ENCODE measurements around the gene SLFN14. TPM values are rescaled to one million over a fixed set of nuclear protein-coding genes. Genes with fewer than 3 reads are reported as not detected.

Gene SLFN14
- total and polyA plus RNA-seq, 7 experiments from 2014 or later, result 0.06 TPM; not detected in 6

DNA sequence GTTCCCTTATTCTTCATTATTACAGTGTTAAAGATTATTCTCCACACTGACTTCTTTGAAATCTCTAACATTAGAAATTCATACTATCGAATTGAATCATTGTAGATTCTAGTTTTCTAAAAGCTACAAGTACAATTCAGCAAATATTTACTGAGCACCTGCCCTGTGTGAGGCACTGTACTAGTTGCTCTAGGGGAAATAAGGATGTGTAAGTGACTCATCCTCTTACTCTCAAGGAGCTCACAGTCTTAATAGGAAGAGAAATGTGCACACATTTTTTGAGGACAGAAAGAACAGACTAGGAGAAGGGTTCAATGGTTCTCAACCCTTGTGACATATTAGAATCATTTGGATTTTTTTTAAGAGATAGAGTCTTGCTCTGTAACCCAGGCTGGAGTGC is 15.5 kb downstream of the SLFN14 start:
- Mint-ChIP-seq H3K36me3 (peaks cover 0 to 7% (median 4%) of the 10 kb centered on the region in 5 donors), H3K4me1 (peaks cover 5 to 43% (median 23%) of the 10 kb centered on the region in 7 donors), H3K27me3 (peaks cover 0 to 9% (median 0%) of the 10 kb centered on the region in 5 donors), H3K4me3 (no peak overlapping the region), H3K9me3 (no peaks in the 10 kb centered on the region), H3K27ac (no peak overlapping the region)
- Histone ChIP-seq H3K27me3 (ENCODE audit: control insufficient read depth in 2 of 2, insufficient read depth in 2 of 2, low read length in 2 of 2) (no peaks in the 10 kb centered on the region), H3K27ac (ENCODE audit: low read depth, low read length) (no peak overlapping the region), H3K9me3 (ENCODE audit: control insufficient read depth in 2 of 3, low read length in 3 of 3) (no peaks in the 10 kb centered on the region), H3K4me3 (ENCODE audit: low read length) (no peak overlapping the region), H3K36me3 (ENCODE audit: control insufficient read depth in 2 of 3, insufficient read depth in 3 of 3, low read length in 3 of 3) (no peaks in the 10 kb centered on the region), H3K4me1 (ENCODE audit: control insufficient read depth in 2 of 2, insufficient read depth in 2 of 2, low read length in 2 of 2) (peaks cover 4 to 7% of the 10 kb centered on the region in 2 donors)
- no peak for DNase-seq
- ChIA-PET CTCF (interaction anchor here (1.6 kb wide), 1 partner anchor 232 kb away, joined by 3 read pairs; no protein-coding TSS in a partner anchor), POLR2A (interaction anchor here (0.5 to 9.7 kb wide), 2 partner anchors 33 to 604 kb away, joined by 3 to 97 read pairs; partner anchors contain the start of gene PEX12)
- intact Hi-C loops (cut with micrococcal nuclease), result loop anchor here in 1 of 2 donors (10.0 kb wide), 1 partner anchor 200 kb away; no protein-coding TSS in a partner anchor
- ATAC-seq, result no peak

- Mint-ChIP-seq H3K27ac (no peak overlapping the region), H3K4me3 (no peak overlapping the region), H3K36me3 (peaks cover 0 to 7% (median 0%) of the 10 kb centered on the region in 5 donors), H3K27me3 (peaks cover 0 to 6% (median 0%) of the 10 kb centered on the region in 5 donors), H3K4me1 (peaks cover 18 to 55% (median 36%) of the 10 kb centered on the region in 7 donors), H3K9me3 (no peaks in the 10 kb centered on the region)
- H3K4me1 ChIP-seq (ENCODE audit: control insufficient read depth in 2 of 2, insufficient read depth in 2 of 2, low read length in 2 of 2), result peaks cover 14 to 15% of the 10 kb centered on the region in 2 donors
- CTCF ChIA-PET, result interaction anchor here (1.6 kb wide), 1 partner anchor 231 kb away, joined by 3 read pairs; no protein-coding TSS in a partner anchor
- H3K9me3 ChIP-seq (ENCODE audit: control insufficient read depth in 2 of 3, low read length in 3 of 3), result no peaks in the 10 kb centered on the region
- no peak for DNase-seq
- no peak overlapping the region for H3K27ac ChIP-seq (ENCODE audit: low read depth, low read length)
- H3K27me3 ChIP-seq (ENCODE audit: control insufficient read depth in 2 of 2, insufficient read depth in 2 of 2, low read length in 2 of 2), result no peaks in the 10 kb centered on the region
- H3K4me3 ChIP-seq (ENCODE audit: low read length), result no peak overlapping the region
- H3K36me3 ChIP-seq (ENCODE audit: control insufficient read depth in 2 of 3, insufficient read depth in 3 of 3, low read length in 3 of 3), result no peaks in the 10 kb centered on the region
- POLR2A ChIA-PET, result interaction anchor here (1.0 to 16.0 kb wide), 4 partner anchors 34 to 304 kb away, joined by 3 to 253 read pairs (median 50); partner anchors contain the start of genes PEX12, SLFN11 and SLFN5
- ATAC-seq, result no peak
- intact Hi-C loops (cut with micrococcal nuclease), result loop anchor here in 1 of 2 donors (5.0 to 10.0 kb wide), 2 partner anchors 97 to 201 kb away; partner anchors contain the start of gene SLFN13
These were observed 16.8 kb downstream of the SLFN14 start for GRCh38 chr17:35543856-35544255.

DNA sequence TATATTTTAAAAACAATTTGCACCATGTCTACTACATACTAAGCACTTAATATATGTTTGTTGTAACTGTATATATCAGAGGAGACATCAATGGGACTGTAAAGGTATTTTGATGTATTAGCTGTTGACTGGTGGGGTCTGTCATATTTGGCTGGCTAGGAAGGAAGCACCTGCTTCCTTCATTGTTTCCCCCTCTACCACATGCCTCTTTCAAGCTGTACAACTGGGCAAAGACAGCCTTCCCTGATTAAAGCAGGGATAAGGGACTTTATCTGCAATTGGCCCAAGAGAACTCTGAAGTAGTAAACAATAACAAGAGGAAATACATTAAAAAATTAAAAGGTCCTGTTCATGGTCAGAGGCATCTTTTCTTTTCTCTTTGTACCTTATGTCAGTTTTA is 17.6 kb downstream of the SLFN14 start:
- ATAC-seq (no peak), DNase-seq (no peak)
- no peaks in the 10 kb centered on the region for H3K9me3 ChIP-seq (ENCODE audit: control insufficient read depth in 2 of 3, low read length in 3 of 3)
- Mint-ChIP-seq H3K27ac (peak overlapping the region in 3 of 9 donors; percentile 31 to 63 (median 38)), H3K9me3 (no peaks in the 10 kb centered on the region), H3K36me3 (peaks cover 0 to 7% (median 0%) of the 10 kb centered on the region in 5 donors), H3K4me3 (peak overlapping the region in 3 of 10 donors; percentile 2 to 18 (median 10)), H3K4me1 (peaks cover 26 to 63% (median 45%) of the 10 kb centered on the region in 7 donors), H3K27me3 (peaks cover 0 to 6% (median 0%) of the 10 kb centered on the region in 5 donors)
- ChIA-PET POLR2A (interaction anchor here (0.8 to 16.0 kb wide), 7 partner anchors 17 to 303 kb away, joined by 3 to 253 read pairs (median 7); partner anchors contain the start of genes PEX12, SLFN11 and SLFN5), CTCF (interaction anchor here (2.2 kb wide), 1 partner anchor 230 kb away, joined by 10 read pairs; no protein-coding TSS in a partner anchor)
- no peak overlapping the region for H3K4me3 ChIP-seq (ENCODE audit: low read length)
- intact Hi-C loops (cut with micrococcal nuclease), result loop anchor here in 1 of 2 donors (5.0 to 10.0 kb wide), 2 partner anchors 96 to 202 kb away; partner anchors contain the start of gene SLFN13
- H3K36me3 ChIP-seq (ENCODE audit: control insufficient read depth in 2 of 3, insufficient read depth in 3 of 3, low read length in 3 of 3), result no peaks in the 10 kb centered on the region
- no peaks in the 10 kb centered on the region for H3K27me3 ChIP-seq (ENCODE audit: control insufficient read depth in 2 of 2, insufficient read depth in 2 of 2, low read length in 2 of 2)
- H3K27ac ChIP-seq (ENCODE audit: low read depth, low read length), result no peak overlapping the region
- peaks cover 23 to 24% of the 10 kb centered on the region in 2 donors for H3K4me1 ChIP-seq (ENCODE audit: control insufficient read depth in 2 of 2, insufficient read depth in 2 of 2, low read length in 2 of 2)

DNA sequence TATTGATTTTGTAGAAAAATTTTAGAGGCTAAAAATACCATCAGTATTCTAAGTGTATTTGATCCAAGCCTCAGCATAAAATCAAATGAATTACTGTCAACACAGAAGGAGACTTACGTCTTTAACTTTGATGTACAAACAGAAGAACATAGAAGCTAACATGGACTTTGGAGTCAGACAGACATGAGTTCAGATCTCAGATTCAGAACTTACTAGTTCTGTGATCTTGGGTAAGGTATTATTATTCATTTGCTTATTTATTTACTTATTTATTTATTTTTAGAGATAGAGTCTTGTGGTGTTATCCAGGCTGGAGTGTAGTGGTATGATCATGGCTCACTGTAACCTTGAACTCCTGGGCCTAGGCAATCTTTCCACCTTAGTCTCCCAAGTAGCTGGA is 19.2 kb downstream of the SLFN14 start:
- no peaks in the 10 kb centered on the region for H3K9me3 ChIP-seq (ENCODE audit: control insufficient read depth in 2 of 3, low read length in 3 of 3)
- intact Hi-C loops (cut with micrococcal nuclease), result loop anchor here (2.0 to 10.0 kb wide), 4 partner anchors 37 to 205 kb away; partner anchors contain the start of genes PEX12 (in 1 of the 2) and SLFN13 (in 1 of the 2)
- H3K27me3 ChIP-seq (ENCODE audit: control insufficient read depth in 2 of 2, insufficient read depth in 2 of 2, low read length in 2 of 2), result no peaks in the 10 kb centered on the region
- no peaks in the 10 kb centered on the region for H3K36me3 ChIP-seq (ENCODE audit: control insufficient read depth in 2 of 3, insufficient read depth in 3 of 3, low read length in 3 of 3)
- ATAC-seq, result no peak
- ChIA-PET CTCF (interaction anchor here (1.2 to 2.2 kb wide), 2 partner anchors 10 to 229 kb away, joined by 3 to 10 read pairs; no protein-coding TSS in a partner anchor), POLR2A (interaction anchor here (0.7 to 16.0 kb wide), 8 partner anchors 10 to 301 kb away, joined by 3 to 253 read pairs (median 52); partner anchors contain the start of genes AP2B1, PEX12 and SLFN5)
- Mint-ChIP-seq H3K27me3 (no peaks in the 10 kb centered on the region), H3K4me1 (peaks cover 32 to 59% (median 52%) of the 10 kb centered on the region in 7 donors), H3K9me3 (no peaks in the 10 kb centered on the region), H3K4me3 (peak overlapping the region; percentile 75 to 99 (median 87)), H3K27ac (peak overlapping the region; percentile 88 to 99 (median 95)), H3K36me3 (peaks cover 0 to 18% (median 0%) of the 10 kb centered on the region in 5 donors)
- peak overlapping the region; percentile 64 for H3K4me3 ChIP-seq (ENCODE audit: low read length)
- peaks cover 24 to 25% of the 10 kb centered on the region in 2 donors for H3K4me1 ChIP-seq (ENCODE audit: control insufficient read depth in 2 of 2, insufficient read depth in 2 of 2, low read length in 2 of 2)
- peak overlapping the region; percentile 74 for H3K27ac ChIP-seq (ENCODE audit: low read depth, low read length)
- no peak for DNase-seq

- no peaks in the 10 kb centered on the region for H3K36me3 ChIP-seq (ENCODE audit: control insufficient read depth in 2 of 3, insufficient read depth in 3 of 3, low read length in 3 of 3)
- peak; percentile 65 for ATAC-seq
- peak overlapping the region; percentile 64 for H3K4me3 ChIP-seq (ENCODE audit: low read length)
- Mint-ChIP-seq H3K4me1 (peaks cover 32 to 64% (median 55%) of the 10 kb centered on the region in 7 donors), H3K27me3 (no peaks in the 10 kb centered on the region), H3K36me3 (peaks cover 0 to 22% (median 0%) of the 10 kb centered on the region in 5 donors), H3K9me3 (no peaks in the 10 kb centered on the region), H3K27ac (peak overlapping the region; percentile 88 to 99 (median 95)), H3K4me3 (peak overlapping the region; percentile 75 to 99 (median 87))
- POLR2A ChIA-PET, result interaction anchor here (0.5 to 16.0 kb wide), 9 partner anchors 37 to 376 kb away, joined by 3 to 253 read pairs (median 7); partner anchors contain the start of genes PEX12 and SLFN5
- no peaks in the 10 kb centered on the region for H3K9me3 ChIP-seq (ENCODE audit: control insufficient read depth in 2 of 3, low read length in 3 of 3)
- H3K4me1 ChIP-seq (ENCODE audit: control insufficient read depth in 2 of 2, insufficient read depth in 2 of 2, low read length in 2 of 2), result peaks cover 25 to 30% of the 10 kb centered on the region in 2 donors
- peak; percentile 16 to 42 (median 36) for DNase-seq
- H3K27ac ChIP-seq (ENCODE audit: low read depth, low read length), result peak overlapping the region; percentile 74
- CTCF ChIA-PET, result interaction anchor here (3.4 kb wide), 1 partner anchor 229 kb away, joined by 33 read pairs; no protein-coding TSS in a partner anchor
- intact Hi-C loops (cut with micrococcal nuclease), result loop anchor here (1.0 to 10.0 kb wide), 5 partner anchors 28 to 206 kb away; partner anchors contain the start of genes PEX12 (in 1 of the 2) and SLFN13 (in 1 of the 2)
- no peaks in the 10 kb centered on the region for H3K27me3 ChIP-seq (ENCODE audit: control insufficient read depth in 2 of 2, insufficient read depth in 2 of 2, low read length in 2 of 2)
These were observed 19.8 kb downstream of the SLFN14 start for GRCh38 chr17:35540589-35541404.
